ENCODE measurements around the gene EFHC1. TPM values are rescaled to one million over a fixed set of nuclear protein-coding genes. Genes with fewer than 3 reads are reported as not detected.

Gene EFHC1
- total RNA-seq, 2 experiments from 2014 or later: 20.7 to 24.8 TPM

DNA sequence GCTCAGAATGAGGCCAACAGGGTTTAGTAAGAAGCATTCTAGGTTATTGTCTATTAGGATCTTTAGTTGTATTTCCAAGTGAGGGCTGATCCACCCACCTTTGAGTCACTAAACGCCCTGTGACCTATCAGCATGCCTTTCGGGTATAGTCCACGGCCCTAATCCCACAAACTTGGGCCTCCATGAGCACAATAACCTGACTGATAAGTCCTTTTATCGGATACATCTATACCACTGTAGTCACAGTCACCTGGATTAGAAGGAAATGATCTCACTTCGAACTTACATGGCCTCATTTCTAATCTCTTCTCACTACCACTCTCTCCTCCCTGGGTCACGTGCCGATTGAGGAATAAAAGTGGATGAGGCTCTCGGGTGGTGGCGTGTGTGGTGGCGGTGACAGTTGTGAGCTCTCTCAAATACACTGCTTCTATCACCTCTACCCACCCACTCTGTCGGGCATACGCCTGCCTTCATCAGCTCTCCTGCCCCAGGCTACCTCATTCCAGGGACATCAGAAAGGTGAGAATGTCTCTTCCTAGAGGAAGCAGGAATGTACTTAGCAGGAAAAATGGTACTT lies 91.5 kb downstream of the EFHC1 start:
- TF ChIP-seq EZH2phosphoT487 (IDR thresholded peaks at IDR 0.05; ENCODE audit: borderline replicate concordance, low read depth, low read length): no peak
- TF ChIP-seq, protein P1, sequence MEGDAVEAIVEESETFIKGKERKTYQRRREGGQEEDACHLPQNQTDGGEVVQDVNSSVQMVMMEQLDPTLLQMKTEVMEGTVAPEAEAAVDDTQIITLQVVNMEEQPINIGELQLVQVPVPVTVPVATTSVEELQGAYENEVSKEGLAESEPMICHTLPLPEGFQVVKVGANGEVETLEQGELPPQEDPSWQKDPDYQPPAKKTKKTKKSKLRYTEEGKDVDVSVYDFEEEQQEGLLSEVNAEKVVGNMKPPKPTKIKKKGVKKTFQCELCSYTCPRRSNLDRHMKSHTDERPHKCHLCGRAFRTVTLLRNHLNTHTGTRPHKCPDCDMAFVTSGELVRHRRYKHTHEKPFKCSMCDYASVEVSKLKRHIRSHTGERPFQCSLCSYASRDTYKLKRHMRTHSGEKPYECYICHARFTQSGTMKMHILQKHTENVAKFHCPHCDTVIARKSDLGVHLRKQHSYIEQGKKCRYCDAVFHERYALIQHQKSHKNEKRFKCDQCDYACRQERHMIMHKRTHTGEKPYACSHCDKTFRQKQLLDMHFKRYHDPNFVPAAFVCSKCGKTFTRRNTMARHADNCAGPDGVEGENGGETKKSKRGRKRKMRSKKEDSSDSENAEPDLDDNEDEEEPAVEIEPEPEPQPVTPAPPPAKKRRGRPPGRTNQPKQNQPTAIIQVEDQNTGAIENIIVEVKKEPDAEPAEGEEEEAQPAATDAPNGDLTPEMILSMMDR (conservative IDR thresholded peaks at IDR 0.05; ENCODE audit: low read length): no peak
- intact Hi-C loops (cut with micrococcal nuclease; ENCODE audit: unreplicated experiment): no loop called here
- ChIA-PET POLR2A (interaction anchor here (2.5 kb wide), 1 partner anchor 12 kb away, joined by 8 read pairs; no protein-coding TSS in a partner anchor), CTCF (ENCODE audit: unreplicated experiment) (no interaction called here)
- no peak overlapping the region for H3K27ac ChIP-seq (ENCODE audit: low read depth, low read length, poor library complexity, severe bottlenecking)
- no peaks in the 10 kb centered on the region for H4K20me1 ChIP-seq (ENCODE audit: insufficient read depth, low read length)
- peaks cover 4% of the 10 kb centered on the region for H3K4me1 ChIP-seq (ENCODE audit: insufficient read depth, low read length, poor library complexity, severe bottlenecking)
- H3K36me3 ChIP-seq (ENCODE audit: insufficient read depth, low read length): peaks cover 97% of the 10 kb centered on the region
- BruUV-seq (replicated peaks): no TSS peak
- DNase-seq (ENCODE audit: low spot score): no peak
- no peaks in the 10 kb centered on the region for H3K79me2 ChIP-seq (ENCODE audit: insufficient read depth, low read depth, low read length)
- H3K4me2 ChIP-seq (ENCODE audit: low read length): no peak overlapping the region
- H3K4me3 ChIP-seq (ENCODE audit: low read depth, low read length, poor library complexity, severe bottlenecking): no peak overlapping the region
- H3K9me3 ChIP-seq (ENCODE audit: low read length): no peaks in the 10 kb centered on the region
- no peaks in the 10 kb centered on the region for H3K9me2 ChIP-seq (ENCODE audit: insufficient read depth, low read length)
- no peak overlapping the region for H2AFZ ChIP-seq (ENCODE audit: low read length)

DNA sequence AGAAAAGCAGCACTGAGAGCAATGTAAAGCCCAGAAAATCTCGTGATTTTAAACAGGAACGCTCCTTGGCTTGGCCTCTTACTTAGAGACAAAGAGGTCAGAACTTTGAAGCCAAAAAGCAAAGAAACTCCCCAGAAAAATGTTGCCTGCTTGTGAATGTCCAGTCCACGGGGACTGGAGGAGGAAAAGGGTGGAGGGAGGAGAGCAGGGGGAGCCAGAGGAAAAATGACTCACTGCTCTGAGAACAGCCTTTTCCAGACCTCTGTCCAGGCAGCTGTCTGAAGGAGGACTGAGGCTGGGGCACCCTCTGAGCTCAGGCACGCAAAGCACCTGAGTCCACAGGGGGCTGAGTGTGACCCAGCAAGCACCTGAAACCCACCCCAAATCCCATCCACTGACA lies 92.1 kb downstream of the EFHC1 start:
- H3K79me2 ChIP-seq (ENCODE audit: insufficient read depth, low read depth, low read length): no peaks in the 10 kb centered on the region
- H3K9me3 ChIP-seq (ENCODE audit: low read length): no peaks in the 10 kb centered on the region
- POLR2A ChIA-PET: interaction anchor here (2.5 kb wide), 1 partner anchor 13 kb away, joined by 8 read pairs; no protein-coding TSS in a partner anchor
- no TSS peak for BruUV-seq (replicated peaks)
- no peak overlapping the region for H3K27ac ChIP-seq (ENCODE audit: low read depth, low read length, poor library complexity, severe bottlenecking)
- intact Hi-C loops (cut with micrococcal nuclease; ENCODE audit: unreplicated experiment): no loop called here
- H3K9me2 ChIP-seq (ENCODE audit: insufficient read depth, low read length): no peaks in the 10 kb centered on the region
- no peak overlapping the region for H3K4me2 ChIP-seq (ENCODE audit: low read length)
- no peaks in the 10 kb centered on the region for H4K20me1 ChIP-seq (ENCODE audit: insufficient read depth, low read length)
- TF ChIP-seq, protein P1 (conservative IDR thresholded peaks at IDR 0.05; ENCODE audit: low read length): no peak
- no peak for TF ChIP-seq EZH2phosphoT487 (IDR thresholded peaks at IDR 0.05; ENCODE audit: borderline replicate concordance, low read depth, low read length)
- peaks cover 4% of the 10 kb centered on the region for H3K4me1 ChIP-seq (ENCODE audit: insufficient read depth, low read length, poor library complexity, severe bottlenecking)
- CTCF ChIA-PET (ENCODE audit: unreplicated experiment): no interaction called here
- H2AFZ ChIP-seq (ENCODE audit: low read length): no peak overlapping the region
- H3K36me3 ChIP-seq (ENCODE audit: insufficient read depth, low read length): peaks cover 97% of the 10 kb centered on the region
- H3K4me3 ChIP-seq (ENCODE audit: low read depth, low read length, poor library complexity, severe bottlenecking): no peak overlapping the region
- no peak for DNase-seq (ENCODE audit: low spot score)

DNA sequence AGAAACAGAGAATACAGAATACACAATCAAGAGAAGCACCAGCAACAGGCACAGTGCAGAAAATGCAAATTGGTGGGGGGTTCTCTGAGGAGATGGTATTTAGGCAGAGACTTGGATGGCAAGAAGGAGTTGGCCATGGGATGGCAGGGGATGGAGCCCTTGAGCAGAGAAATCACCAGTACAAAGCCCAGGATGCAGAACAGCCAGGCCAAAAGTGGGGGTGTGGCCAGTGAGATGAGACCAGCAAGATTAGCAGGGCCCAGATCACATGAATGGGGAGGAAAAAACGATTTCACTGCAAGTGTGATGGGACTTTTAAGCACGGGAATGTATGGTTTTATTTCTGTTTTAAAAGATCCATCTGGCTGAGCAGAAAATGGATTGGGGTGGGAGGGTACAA lies 93.3 kb downstream of the EFHC1 start:
- peaks cover 4% of the 10 kb centered on the region for H3K4me1 ChIP-seq (ENCODE audit: insufficient read depth, low read length, poor library complexity, severe bottlenecking)
- H3K79me2 ChIP-seq (ENCODE audit: insufficient read depth, low read depth, low read length): no peaks in the 10 kb centered on the region
- no peak overlapping the region for H3K27ac ChIP-seq (ENCODE audit: low read depth, low read length, poor library complexity, severe bottlenecking)
- no peak overlapping the region for H3K4me2 ChIP-seq (ENCODE audit: low read length)
- CTCF ChIA-PET (ENCODE audit: unreplicated experiment): no interaction called here
- no peaks in the 10 kb centered on the region for H3K9me3 ChIP-seq (ENCODE audit: low read length)
- H4K20me1 ChIP-seq (ENCODE audit: insufficient read depth, low read length): no peaks in the 10 kb centered on the region
- H3K4me3 ChIP-seq (ENCODE audit: low read depth, low read length, poor library complexity, severe bottlenecking): no peak overlapping the region
- intact Hi-C loops (cut with micrococcal nuclease; ENCODE audit: unreplicated experiment): no loop called here
- H2AFZ ChIP-seq (ENCODE audit: low read length): no peak overlapping the region
- TF ChIP-seq, protein P1 (conservative IDR thresholded peaks at IDR 0.05; ENCODE audit: low read length): no peak
- no peak for TF ChIP-seq EZH2phosphoT487 (IDR thresholded peaks at IDR 0.05; ENCODE audit: borderline replicate concordance, low read depth, low read length)
- no peak for DNase-seq (ENCODE audit: low spot score)
- BruUV-seq (replicated peaks): no TSS peak
- H3K9me2 ChIP-seq (ENCODE audit: insufficient read depth, low read length): no peaks in the 10 kb centered on the region
- POLR2A ChIA-PET: no interaction called here
- H3K36me3 ChIP-seq (ENCODE audit: insufficient read depth, low read length): peaks cover 89% of the 10 kb centered on the region
